ENCODE data around the gene ZNF143.
"Not testable (repeated sequence)": the region's sequence is repeated elsewhere in the genome, so short reads cannot be mapped to it uniquely, and the experiment has no call there.

ZNF143 gene

DNA sequence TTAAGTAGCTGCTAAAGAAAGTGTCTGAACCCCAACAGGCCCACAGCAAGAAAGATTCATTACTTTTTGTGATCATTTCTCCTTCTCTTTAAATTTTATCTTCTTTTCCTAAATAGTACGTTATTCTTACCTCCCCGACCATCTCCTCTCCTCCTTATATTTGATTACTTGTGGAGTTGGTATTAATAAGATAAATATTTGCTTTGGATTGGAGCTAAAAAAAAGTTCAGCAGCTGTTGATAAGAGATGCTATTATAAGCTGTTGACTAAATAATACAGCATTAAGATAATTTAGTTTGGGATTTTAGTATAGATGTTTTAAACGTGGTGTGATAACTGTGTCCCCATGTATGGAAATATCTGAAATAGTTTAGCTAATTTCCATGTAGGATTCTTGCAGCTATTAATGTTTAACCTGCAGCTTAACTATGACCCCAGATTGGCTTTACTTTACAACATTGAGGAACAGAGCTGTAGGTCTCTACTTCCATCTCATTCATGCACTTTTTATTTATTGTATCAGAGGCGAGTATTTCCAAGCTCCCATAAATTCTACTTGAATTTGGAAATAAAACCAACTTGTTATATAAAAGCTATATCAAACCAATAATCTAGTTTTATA is 37.8 kb downstream of the ZNF143 start:
- DNase-seq = no peak

DNA sequence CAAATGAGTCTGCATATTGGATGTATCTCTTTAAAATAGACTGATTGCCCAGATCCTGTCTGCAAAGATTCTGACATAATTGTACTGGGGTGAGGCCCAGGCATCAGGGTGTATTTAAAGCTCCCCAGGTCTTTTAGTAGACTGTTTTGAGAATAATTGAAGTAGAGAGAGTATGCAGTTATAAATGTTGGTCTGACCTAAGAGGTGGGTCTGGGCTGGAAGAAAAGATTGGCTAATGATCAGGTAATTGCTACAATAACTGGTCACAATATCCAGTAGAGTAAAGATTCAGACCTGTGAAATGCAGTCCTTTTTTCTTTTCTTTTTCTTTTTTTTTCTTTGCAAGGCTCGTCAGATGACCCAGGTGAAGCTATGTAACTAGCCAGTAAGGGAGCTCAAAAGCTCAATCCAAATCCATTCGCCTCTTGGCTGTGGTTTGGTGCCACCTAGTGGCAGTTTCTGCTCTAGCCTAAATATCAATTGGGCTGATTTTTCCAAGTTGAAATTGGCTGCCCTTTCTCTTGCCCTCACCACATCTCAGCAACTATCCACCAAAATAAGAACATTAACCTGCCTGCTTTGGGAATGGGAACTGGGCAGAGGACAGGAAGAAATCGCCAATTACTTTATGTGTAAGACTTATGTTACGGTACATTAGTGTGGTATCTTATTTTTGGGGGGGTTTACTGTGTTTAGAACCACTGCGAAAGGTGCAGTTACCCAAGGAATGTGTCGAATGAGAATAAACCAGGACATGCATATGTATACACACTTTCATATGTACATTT is 45.9 kb downstream of the ZNF143 start:
- peak; percentile 79 for DNase-seq

GRCh38 chr11:9507277-9507580 is 46.4 kb downstream of the ZNF143 start:
- peak; percentile 70 for DNase-seq

DNA sequence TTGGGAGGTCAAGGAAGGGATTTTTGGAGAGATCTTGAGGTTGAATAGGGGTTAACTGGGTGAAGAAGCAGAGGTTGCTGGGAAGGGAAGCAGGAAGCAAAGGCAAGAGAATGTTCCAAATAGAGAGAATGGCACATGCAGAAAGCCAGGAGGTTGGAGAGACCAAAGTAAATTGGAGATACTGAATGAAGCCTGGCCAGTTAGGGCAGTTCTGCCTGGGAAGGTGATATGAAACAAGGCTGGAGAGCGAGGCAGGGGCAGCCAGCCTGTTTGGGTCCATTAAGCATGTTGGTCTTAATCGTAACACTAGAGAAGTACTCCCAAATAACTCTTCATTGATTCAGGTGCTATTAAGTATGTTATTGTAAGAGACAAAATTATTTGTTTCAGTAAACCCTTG is 48.2 kb downstream of the ZNF143 start:
- no peak for DNase-seq

- DNase-seq = no peak
Measured at GRCh38 chr11:9512370-9513019, 51.7 kb downstream of the ZNF143 start.

DNA sequence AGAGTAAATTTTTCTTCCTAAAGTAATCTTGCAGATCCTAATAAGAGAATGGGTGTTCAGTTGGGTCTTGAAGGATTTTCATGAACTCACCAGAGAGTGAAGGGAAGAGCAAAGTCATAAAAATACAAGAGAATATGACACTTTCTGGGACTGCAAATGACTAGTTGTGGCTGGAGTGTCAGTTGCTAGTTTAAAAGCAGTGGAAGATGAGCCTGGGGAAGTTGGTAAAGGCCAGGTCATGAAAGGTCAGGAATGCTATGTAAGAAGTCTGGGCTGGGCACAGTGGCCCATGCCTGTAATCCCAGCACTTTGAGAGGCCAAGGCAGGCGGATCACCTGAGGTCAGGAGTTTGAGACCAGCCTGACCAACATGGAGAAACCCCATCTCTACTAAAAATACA is 53.8 kb downstream of the ZNF143 start:
- DNase-seq = not testable (repeated sequence)

DNA sequence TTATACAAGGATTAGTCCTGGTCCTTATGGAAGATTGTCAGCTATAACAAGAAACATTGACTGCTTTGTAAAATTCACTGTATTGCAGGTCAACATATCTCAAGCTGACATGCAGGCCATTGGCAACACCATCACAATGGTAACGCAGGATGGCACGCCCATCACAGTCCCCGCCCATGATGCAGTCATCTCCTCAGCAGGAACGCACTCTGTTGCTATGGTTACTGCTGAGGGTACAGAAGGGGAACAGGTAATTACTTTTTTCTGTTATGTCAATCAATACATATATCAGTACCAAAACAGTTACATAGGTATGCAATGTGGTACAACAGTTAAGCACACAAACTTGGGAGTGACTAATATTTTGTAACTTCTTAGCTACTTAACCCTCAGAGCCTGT is 55.3 kb downstream of the ZNF143 start:
- DNase-seq = no peak

DNA sequence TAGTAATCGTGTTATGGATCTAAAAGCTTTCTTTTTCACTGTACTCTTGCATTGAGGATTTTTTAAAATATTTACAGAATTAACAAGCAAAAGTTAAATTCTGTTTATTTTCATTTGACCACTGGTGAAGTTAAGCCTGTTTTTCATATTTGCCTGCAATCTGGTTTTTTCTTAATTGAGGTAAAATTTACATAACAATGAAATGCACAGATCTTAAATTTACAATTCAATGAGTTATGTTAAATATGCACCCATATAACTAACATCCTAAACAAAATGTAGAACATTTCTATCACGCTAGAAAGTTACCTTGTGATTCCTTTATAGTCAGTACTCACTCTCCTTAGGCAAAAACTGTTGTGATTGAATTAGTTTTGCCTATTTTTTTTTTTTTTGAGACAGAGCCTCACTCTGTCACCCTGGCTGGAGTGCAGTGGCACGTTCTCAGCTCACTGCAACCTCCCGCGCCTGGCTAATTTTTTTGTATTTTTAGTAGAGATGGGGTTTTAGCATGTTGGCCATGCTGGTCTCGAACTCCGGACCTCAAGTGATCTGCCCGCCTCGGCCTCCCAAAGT is 58.1 kb downstream of the ZNF143 start:
- no peak for DNase-seq

GRCh38 chr11:9524001-9524400 is 63.2 kb downstream of the ZNF143 start:
- DNase-seq = no peak

DNA sequence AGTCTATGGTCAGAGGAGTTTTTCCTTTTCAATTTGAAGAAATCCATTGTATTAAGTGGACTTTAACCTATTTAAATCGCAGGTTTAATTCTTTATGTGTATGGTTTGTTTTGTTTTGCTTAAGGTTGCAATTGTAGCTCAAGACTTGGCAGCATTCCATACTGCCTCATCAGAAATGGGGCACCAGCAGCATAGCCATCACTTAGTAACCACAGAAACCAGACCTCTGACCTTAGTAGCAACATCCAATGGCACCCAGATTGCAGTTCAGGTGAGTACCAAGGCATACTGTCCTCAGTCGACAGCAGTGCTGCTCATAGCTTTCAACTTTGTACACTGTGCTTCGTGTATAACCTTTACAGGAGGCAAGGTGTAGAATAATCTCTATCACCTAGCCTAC is 64.3 kb downstream of the ZNF143 start:
- no peak for DNase-seq

- peak; percentile 85 for DNase-seq
Measured at GRCh38 chr11:9527481-9528135, 66.8 kb downstream of the ZNF143 start.

GRCh38 chr11:9528136-9528501 is 67.3 kb downstream of the ZNF143 start:
- DNase-seq = no peak

GRCh38 chr11:9528573-9529333 is 67.9 kb downstream of the ZNF143 start:
- no peak for DNase-seq

GRCh38 chr11:9529334-9529650 is 68.5 kb downstream of the ZNF143 start:
- DNase-seq = peak; percentile 30

GRCh38 chr11:9530020-9530621 is 69.3 kb downstream of the ZNF143 start:
- DNase-seq = no peak

DNA sequence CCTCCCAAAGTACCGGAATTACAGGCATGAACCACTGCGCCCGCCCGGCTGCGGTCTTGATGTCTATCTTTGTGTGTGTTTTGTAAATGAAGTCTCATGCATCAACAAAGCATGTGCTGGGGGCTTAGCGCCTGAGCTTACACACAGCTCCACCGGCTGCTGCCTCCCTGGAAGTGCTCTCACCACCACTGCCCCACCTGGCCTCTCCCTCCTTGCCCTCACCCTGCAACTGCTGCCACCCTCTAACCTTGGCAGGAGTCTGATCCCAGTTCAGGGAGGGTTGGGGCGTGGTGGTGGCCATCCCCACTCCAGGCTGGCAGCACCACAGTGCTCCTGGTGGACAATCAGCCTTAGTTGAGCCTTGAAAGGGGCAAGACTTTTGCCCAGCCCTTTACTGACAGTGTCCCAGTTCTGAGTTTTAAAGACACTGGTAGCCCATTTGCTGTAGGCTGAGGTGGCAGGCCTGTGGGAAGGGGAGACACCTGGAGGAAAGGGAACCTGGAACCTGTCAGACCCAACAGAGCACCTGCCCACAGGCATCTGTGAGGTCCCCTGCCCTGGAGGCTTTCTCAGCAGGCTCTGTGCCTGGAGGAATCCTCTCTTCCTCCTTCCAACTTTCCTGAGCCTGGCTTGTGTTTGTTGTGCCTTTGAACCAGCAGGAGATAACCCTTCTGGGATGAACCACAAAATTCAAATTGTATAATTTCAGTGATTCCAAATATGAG is 70.3 kb downstream of the ZNF143 start:
- DNase-seq = no peak

GRCh38 chr11:9533058-9533457 is 72.2 kb downstream of the ZNF143 start:
- DNase-seq = no peak

- peak; percentile 28 for DNase-seq
Measured at GRCh38 chr11:9533736-9534473, 73.1 kb downstream of the ZNF143 start.

GRCh38 chr11:9535189-9535781 is 74.5 kb downstream of the ZNF143 start:
- peak; percentile 60 for DNase-seq

DNA sequence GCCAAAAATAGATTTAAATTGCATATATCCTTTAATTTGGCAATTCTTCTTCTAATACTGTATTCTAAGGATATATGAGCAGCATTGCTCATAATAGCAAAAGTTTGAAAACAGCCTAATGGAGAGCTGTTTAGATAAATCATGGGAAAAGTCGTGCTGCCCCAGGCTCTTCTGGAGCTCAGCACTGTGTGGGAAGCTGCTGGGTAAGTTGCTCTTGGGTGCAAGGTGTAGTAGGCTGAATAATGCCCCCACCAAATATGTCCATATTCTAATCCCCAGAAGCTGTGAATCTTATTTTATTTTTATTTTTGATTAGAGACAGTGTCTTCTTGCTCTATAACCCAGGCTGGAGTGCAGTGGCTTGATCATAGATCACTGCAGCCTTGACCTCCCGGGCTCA is 77.7 kb downstream of the ZNF143 start:
- DNase-seq = no peak

All from fibroblast of skin of scalp (primary cell).